WTC11 (cell line): ENCODE results near the gene TXNRD1. TPM values are rescaled to one million over a fixed set of nuclear protein-coding genes. Genes with fewer than 3 reads are reported as not detected.

ENCODE experiments used
- ATAC-seq: fragments of 200-7000 bp; cut with Tn5 transposase; 2 replicates; pipeline ENCODE4 v1.10.0; 2021; ENCODE audit warnings: mild to moderate bottlenecking, moderate library complexity
- CTCF ChIA-PET: fragments of 300-600 bp; sonication (Branson Sonifier 250); formaldehyde crosslinking; loops from one replicate; lab custom pipeline; 2021; ENCODE audit warnings: antibody characterized with exemption; lab: Charles Lee
- POLR2A ChIA-PET: fragments of 350-600 bp; sonication (Branson Sonifier 250); formaldehyde crosslinking; loops from one replicate; lab custom pipeline; 2021; ENCODE audit warnings: antibody characterized with exemption; lab: Charles Lee
- DNase-seq: peaks from one replicate; pipeline ENCODE4 v3.0.0; 2021; ENCODE audit warnings: low spot score
- H3K27ac Mint-ChIP-seq: 2 replicates; pipeline ENCODE4 v1.8.0; 2021; ENCODE audit warnings: mixed read lengths
- H3K27me3 Mint-ChIP-seq: 2 replicates; pipeline ENCODE4 v1.8.0; 2021; ENCODE audit warnings: low read depth, mild to moderate bottlenecking, moderate library complexity, mixed read lengths
- H3K36me3 Mint-ChIP-seq: 2 replicates; pipeline ENCODE4 v1.8.0; 2021; ENCODE audit warnings: mixed read lengths
- H3K4me1 Mint-ChIP-seq: 2 replicates; pipeline ENCODE4 v1.8.0; 2022; ENCODE audit warnings: mixed read lengths
- H3K4me3 Mint-ChIP-seq: 2 replicates; pipeline ENCODE4 v1.8.0; 2021; ENCODE audit warnings: mild to moderate bottlenecking, moderate library complexity, mixed read lengths
- H3K9me3 Mint-ChIP-seq: 2 replicates; pipeline ENCODE4 v1.8.0; 2021; ENCODE audit warnings: mixed read lengths
- ATF2 ChIP-seq: sonication (generic); formaldehyde crosslinking; IDR thresholded peaks from 2 replicates; pipeline ENCODE4 v1.8.1; 2022; ENCODE audit warnings: low read depth, missing genetic modification reagents, borderline replicate concordance
- ATF6 ChIP-seq: sonication (generic); formaldehyde crosslinking; IDR thresholded peaks from 2 replicates; pipeline ENCODE4 v1.8.1; 2023; ENCODE audit warnings: mild to moderate bottlenecking, missing genetic modification reagents
- CTCF ChIP-seq: fragments of 200-600 bp; IDR thresholded peaks from 2 replicates; pipeline ENCODE4 v1.8.0; 2022; ENCODE audit warnings: antibody characterized with exemption
- ERG ChIP-seq: fragments of 250-450 bp; sonication (Bioruptor Pico); IDR thresholded peaks from 2 replicates; pipeline ENCODE4 v1.8.0; 2021; ENCODE audit warnings: mild to moderate bottlenecking
- MYBL2 ChIP-seq: sonication (generic); formaldehyde crosslinking; IDR thresholded peaks from 2 replicates; pipeline ENCODE4 v1.8.1; 2023; ENCODE audit warnings: mild to moderate bottlenecking, moderate library complexity, missing genetic modification reagents
- PRDM15 ChIP-seq: sonication (generic); formaldehyde crosslinking; IDR thresholded peaks from 2 replicates; pipeline ENCODE4 v1.8.0; 2022; ENCODE audit warnings: missing genetic modification reagents
- SOX15 ChIP-seq: fragments of 250-450 bp; sonication (Bioruptor Pico); IDR thresholded peaks from 2 replicates; pipeline ENCODE4 v1.9.0; 2021; ENCODE audit warnings: mild to moderate bottlenecking
- ZMAT4 ChIP-seq: fragments of 250-450 bp; sonication (Bioruptor Pico); IDR thresholded peaks from 2 replicates; pipeline ENCODE4 v1.9.0; 2021; ENCODE audit warnings: mild to moderate bottlenecking
- ZNF281 ChIP-seq: sonication (generic); formaldehyde crosslinking; IDR thresholded peaks from 2 replicates; pipeline ENCODE4 v1.8.0; 2023; ENCODE audit warnings: mild to moderate bottlenecking, missing genetic modification reagents
- ZNF396 ChIP-seq: fragments of 250-450 bp; sonication (Bioruptor Pico); IDR thresholded peaks from 2 replicates; pipeline ENCODE4 v1.8.0; 2021; ENCODE audit warnings: mild to moderate bottlenecking, moderate library complexity, borderline replicate concordance
- total RNA-seq: library from RNA; stranded (reverse); gene quantifications from 3 replicates; pipeline ENCODE4 v1.2.3, GENCODE V29; 2021

Gene TXNRD1
- total RNA-seq, 1 experiment from 2014 or later, result 113 TPM

- TF ChIP-seq ZNF396 (no peak), ZNF281 (no peak), PRDM15 (no peak)
Measured at GRCh38 chr12:104357421-104357952, 141.9 kb downstream of the TXNRD1 start (continued).

GRCh38 chr12:104358353-104359003 is 142.9 kb downstream of the TXNRD1 start:
- CTCF ChIA-PET, result interaction anchor here (0.6 to 1.3 kb wide), 11 partner anchors 9 to 331 kb away, joined by 3 to 5 read pairs (median 3); partner anchors contain the start of gene NFYB
- no peak overlapping the region for H3K4me3 Mint-ChIP-seq
- ATAC-seq (peak; percentile 83), DNase-seq (peak; percentile 69)
- no peak overlapping the region for H3K27ac Mint-ChIP-seq
- POLR2A ChIA-PET, result no interaction called here
- no peaks in the 10 kb centered on the region for H3K4me1 Mint-ChIP-seq
- TF ChIP-seq ERG (no peak), ZMAT4 (CRISPR knock-in tag) (no peak), ATF2 (CRISPR knock-in tag) (no peak), ATF6 (CRISPR knock-in tag) (no peak), CTCF (peak; percentile 70), MYBL2 (CRISPR knock-in tag) (no peak), SOX15 (CRISPR knock-in tag) (no peak)
- H3K27me3 Mint-ChIP-seq, result no peaks in the 10 kb centered on the region
- H3K36me3 Mint-ChIP-seq, result peaks cover 22% of the 10 kb centered on the region
- H3K9me3 Mint-ChIP-seq, result peaks cover 20% of the 10 kb centered on the region
